Suppressor macrophage treated with lipopolysaccharide for 1 hour (primary cell): ENCODE measurements around the gene SMIM43.
A peak's percentile ranks its signal among the peaks of the same experiment; 100 is the strongest.
"Not testable (repeated sequence)": the region's sequence is repeated elsewhere in the genome, so short reads cannot be mapped to it uniquely, and the experiment has no call there.

Experiments
- DNase-seq, 3 donors: peaks; one replicate each; pipeline ENCODE4 v3.0.0-alpha.2; 2020 to 2022

The SMIM43 gene

DNA sequence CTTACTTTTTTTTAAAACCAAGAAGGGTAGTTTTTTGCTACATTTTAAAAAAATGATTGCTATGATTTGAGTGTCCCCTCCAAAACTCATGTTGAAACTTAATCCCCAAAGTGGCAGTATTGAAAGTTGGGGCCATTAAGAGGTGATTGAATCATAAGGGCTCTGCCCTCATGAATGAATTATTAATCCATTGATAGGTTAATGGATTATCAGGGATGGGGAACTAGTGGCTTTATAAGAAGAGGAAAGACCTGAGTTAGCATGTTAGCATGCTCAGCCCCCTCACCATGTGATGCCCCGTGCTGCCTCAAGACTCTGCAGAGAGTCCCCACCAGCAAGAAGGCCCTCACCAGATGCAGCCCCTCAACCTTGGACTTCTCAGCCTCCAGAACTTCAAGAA is 31.0 kb downstream of the SMIM43 start:
- DNase-seq: no peak

DNA sequence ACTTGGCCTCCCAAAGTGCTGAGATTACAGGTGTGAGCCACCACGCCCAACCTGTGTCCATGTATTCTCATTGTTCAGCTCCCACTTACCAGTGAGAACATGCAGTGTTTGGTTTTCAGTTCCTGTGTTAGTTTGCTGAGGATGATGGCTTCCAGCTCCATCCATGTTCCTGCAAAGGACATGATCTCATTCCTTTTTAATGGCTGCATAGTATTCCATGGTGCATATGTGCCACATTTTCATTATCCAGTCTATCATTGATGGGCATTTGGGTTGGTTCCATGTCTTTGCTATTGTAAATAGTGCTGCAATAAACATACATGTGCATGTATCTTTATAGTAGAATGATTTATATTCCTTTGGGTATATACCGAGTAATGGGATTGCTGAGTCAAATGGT is 35.2 kb downstream of the SMIM43 start:
- not testable (repeated sequence) for DNase-seq

DNA sequence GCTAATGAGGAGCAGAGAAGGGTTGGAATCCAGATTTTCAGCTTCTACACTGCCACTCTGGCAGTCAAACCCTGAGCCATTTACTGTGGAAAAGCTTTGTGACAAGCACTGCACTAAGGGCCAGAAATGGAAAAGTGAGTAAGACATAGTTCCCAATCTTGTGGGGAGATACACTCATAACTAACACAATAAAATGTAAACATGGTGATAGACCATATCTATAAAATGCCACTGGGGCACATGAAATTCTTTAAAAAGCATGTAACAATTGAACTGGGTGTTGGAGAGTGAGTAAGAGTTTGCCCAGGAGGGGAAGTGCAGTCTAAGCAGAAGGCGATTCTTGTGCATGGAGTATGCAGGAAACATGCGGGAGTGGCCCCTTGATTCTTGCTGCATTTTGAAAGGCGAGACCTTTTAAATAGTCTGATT is 36.2 kb downstream of the SMIM43 start:
- DNase-seq: no peak

DNA sequence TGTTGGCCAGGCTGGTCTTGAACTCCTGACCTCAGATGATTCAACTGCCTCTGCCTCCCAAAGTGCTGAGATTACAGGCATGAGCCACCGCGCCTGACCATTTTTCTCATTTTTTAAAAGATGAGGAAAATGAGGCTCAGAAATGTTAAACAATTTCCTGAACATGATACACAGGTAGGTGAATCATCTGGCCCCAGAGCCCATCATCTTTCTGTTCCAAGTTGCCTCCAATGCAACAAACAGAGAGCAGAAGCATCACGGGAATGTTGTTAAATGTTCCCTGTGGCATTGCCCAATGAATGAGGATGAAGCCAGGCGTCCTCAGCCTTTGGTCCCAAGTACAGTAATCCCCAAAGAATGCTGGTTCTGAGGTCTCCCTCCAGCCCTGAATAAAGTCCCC is 36.9 kb downstream of the SMIM43 start:
- DNase-seq: no peak

DNA sequence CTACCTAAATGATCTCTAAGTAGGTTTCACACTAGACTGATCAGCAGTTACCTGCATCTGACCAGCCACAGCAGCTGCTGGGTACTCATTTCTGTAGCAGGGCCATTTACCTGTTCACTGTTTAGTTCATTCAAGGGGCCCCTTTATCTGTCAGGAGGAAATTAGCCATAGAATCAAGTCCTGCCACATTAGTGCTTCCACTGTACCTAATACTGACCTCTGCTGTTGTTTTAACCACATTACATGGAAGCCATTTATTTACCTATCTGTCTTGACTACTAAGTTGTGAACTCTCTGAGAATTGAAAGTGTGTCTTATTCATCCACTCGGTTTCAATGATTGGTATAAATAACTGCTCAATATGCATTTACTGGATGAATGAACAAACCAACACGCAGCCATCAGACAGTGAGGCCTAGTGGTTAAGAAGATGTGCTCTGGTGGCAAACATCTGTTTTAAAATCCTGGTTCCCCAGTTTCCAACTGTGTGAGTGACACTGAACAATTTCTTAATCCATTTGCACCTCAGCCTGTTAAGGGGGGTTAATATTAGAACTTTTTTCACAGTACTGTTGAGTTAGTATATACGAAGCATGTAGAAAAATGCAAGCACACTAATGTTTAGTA is 38.2 kb downstream of the SMIM43 start:
- DNase-seq: peak; percentile 65 to 84 (median 82)

DNA sequence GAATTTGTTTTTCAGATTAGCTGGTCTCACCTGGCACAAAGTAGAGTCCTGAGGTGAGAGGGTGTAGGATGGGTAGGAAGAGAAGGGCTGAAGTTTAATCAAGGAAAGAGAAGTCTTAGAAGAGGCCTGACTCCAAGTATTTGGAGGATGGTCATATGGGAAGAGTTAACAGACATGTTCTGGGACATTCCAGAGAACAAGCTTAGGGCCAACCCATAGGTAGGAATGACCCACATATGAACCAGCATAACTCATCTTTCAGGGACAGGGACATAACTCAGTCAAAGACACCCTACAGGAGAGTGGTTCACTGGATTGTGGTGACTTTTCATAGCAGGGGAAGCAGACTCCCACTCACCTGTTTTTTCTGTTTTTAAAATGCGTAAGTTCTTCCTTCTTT is 40.3 kb downstream of the SMIM43 start:
- no peak for DNase-seq

DNA sequence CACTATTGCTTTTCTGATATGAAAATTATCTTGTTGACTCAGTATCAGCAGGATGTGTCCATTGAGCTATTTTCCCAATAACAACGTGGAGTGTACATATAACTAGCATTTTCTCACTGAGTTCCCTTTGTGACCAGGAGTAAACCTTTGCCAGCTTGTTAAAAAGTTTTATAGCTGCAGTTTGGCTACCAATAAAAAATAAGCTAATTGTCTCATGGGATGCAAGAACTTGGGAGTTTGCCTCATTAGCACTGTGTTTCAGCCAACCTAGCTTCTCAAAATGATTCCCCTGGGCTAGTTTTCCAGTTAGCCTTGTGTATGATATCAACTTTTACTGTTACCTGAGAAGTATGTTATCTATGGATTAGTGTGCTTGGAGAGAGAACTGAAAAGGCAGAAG is 43.3 kb downstream of the SMIM43 start:
- DNase-seq: no peak

DNA sequence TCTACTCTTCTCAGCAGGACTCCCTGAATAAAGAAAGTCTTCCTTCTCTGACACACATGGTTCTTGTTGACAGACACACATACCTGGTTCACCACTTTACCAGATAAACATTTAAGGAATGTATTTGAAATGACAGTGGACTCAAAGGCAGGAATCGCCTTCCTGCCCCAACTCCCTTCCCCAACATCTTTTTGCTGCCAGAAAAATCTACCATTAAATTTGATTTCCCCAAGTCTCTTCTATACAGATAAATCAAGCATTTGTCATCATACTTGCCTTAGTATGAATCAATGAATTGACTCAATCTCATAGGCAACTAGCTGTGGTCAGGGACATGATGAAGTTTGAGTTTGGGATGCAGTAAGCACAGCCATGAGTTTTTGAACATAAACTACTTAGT is 44.9 kb downstream of the SMIM43 start:
- no peak for DNase-seq

DNA sequence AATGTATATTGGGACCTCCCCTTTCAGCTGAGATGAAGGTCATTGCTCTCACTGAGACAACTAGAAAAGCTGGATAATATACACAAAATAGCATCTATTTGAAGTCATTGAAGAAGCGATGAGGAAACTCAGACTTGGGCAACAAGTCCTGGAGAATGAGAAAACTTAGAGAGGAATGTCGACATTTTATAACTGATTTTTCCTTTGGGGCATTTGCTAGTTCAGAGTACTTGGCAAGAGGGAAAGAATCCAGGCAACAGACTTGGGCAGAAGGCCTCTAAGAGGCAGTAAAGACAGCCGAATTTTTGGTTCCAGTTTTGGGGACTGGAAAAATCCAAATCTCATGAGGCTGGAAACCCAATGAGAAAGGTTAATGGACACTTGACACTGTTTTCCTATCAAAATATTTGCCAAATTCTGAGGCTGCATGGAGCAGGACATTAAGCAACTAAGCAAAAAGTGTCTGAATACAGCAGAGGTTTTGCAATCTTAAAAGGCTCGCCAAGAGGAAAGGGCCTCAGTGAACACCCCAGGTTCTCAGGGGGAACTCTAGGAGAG is 47.2 kb downstream of the SMIM43 start:
- no peak for DNase-seq

DNA sequence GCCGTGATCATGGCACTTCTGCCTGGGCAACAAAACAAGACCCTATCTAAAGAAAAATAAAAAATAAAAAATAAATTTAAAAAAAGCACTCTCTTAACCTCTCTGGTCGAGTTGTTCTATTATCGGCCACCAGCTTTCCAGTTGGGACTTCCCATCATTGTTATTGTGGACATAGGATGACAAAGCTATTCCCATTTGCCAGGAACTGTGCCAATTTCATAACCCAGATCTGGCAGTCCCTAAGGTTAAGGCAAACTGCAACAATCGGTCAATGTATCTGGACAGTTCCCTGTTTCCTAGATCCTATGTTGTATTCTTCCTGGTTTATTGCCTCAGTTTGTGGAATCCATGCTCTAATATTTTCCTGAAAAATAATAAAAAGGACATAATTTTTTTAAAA is 50.4 kb downstream of the SMIM43 start:
- no peak for DNase-seq

DNA sequence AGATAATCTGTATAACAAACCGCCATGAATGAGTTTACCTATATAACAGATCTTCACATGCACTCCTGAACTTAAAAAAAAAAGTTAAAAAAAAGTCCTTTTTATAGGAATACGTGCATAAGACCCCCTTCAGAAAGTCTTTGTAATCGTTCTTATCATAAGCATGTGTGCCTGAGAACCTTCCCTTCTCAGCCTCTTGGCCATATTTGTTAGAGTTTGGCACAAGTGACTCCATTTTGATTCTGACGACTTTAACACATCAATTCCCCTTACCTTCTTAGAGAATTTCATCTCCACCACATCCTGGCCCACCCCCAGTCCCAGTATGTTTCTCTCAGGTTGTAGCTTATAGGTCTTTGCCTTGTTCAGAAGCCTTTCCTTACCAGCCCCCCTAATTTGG is 52.2 kb downstream of the SMIM43 start:
- no peak for DNase-seq

DNA sequence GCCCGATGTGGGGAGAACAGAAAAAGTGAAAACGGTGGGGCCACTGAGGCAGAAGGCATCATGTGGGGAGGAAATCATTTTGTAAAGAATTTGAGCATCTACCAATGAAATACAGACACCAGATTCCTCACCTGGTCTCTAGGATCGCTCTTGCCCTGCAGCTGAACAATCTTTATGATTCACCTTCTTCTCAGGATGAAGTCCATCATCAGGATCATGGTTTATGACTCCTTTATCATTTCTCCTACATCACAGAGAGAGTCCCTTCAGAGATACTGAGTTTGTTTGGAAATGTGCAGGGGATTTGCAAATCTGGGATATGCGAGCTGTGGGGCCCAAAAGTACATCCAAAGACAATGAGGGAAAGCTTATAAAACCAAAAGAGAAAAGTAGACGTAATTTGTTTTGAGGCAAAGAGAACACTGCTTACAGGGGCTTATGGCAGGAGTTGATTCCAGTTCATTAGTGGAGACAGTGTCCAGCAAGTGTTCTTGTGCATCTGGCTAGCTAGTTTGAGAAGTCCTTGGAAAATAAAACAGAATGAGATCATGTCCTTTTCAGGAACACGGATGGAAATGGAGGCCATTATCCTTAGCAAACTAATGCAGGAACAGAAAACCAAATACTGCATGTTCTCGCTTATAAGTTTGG is 52.8 kb downstream of the SMIM43 start:
- no peak for DNase-seq

DNA sequence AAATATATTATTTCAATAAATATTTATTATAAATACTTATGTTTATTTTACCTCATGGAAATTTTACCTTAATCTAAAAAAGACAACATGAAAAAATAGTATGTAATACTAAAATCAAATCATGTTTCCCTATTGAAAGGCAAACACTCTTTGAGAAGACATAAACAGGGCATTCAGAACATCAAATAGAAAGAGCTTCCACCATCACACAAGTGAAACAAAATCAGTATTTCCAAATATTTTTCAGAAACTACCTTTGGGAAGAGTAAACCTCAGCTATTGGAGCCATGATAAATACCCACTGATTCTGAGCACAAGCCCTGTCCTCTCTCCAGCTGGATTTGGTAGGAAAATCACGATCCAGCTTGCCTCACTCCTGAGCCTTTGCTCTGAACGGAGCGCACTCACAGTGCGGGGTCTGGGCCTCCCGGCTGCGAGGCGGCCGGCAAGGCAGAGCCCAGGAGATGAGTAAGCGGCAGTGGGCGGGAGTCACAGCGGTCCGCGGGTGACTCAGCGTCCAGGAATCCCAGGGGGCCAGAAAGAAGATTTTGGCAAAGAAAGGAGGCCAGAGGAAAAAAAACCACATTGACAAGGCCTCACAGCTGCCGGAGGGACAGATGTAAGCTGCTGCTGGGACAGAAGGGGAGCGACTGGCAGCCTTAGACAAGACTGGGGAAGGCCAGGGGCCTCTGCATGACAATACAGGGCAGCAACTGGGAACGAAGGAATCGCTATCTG is 53.5 kb downstream of the SMIM43 start:
- DNase-seq: peak; percentile 97 to 98 (median 97)

DNA sequence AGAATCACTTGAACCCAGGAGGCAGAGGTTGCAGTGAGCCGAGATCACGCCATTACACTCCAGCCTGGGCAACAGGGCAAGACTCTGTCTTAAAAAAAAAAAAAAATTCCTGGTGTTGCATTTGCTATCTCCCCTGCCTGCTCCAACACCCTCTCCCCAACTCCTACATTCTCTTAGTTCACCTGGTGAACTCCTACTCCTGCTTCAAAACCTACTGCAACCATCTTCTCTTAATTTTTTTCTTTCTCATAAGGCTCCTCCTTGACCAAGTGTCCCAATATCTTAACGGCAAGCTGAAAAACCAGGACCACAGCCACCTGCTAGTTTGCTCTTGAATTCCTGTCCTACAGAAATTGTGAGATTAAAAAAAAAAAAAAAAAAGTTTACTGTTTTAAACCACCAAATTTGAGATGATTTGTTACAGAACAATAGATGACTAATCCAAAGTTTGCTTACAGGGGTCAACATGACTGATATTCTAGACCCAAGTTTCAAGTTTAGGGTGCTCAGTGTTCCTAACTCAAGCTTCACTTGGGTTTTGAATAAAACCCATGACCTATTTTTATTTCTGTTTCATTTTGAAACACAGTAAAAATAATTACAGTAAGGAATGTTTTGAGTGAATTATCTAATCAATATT is 55.1 kb downstream of the SMIM43 start:
- no peak for DNase-seq
